ENCODE measurements around the gene CERS6.
A peak's percentile ranks its signal among the peaks of the same experiment; 100 is the strongest.

The CERS6 gene

DNA sequence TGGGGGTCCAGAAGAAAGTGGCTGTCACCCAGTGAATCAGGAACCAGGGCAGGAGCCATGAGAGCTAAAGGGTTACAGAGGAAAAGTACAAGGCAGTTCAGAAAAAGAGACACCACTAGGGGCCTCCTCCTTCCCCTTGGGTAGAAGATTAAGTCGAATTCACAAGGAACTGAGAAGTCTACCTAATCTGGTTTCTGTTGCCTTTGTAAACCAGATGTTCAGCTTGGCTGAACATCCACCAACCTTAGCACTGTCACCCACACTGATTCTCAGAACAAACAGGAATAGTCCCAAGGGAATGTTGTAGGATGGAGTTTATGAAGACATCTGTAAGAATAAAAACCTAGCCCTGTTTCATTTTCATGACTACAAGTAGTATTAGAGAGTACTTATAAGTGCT lies 256.0 kb downstream of the CERS6 start:
- Mint-ChIP-seq H3K36me3 (no peaks in the 10 kb centered on the region), H3K27ac (peak overlapping the region; percentile 13), H3K9me3 (no peaks in the 10 kb centered on the region), H3K4me1 (peaks cover 6% of the 10 kb centered on the region), H3K4me3 (no peak overlapping the region)
- no peak for DNase-seq (ENCODE audit: low spot score in 2 of 2)
- no peak for ATAC-seq

DNA sequence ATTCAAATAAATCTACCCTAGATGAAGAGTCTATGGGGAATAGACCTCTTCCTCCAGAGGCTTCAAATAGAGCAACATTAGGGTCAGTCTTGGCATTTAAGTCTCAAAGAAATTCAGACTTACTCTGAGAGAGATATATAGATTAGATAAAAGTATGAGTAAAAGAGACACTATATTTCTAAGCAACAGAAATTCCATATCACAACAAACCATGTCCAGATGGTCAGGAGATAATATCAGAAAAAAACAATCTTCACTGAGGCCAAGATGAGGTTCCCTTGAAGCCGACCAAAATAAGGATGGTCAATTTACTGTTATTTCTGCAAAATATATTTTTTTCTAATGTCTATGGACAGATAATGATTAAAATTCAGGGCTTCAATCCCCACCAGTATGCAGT lies 257.3 kb downstream of the CERS6 start:
- Mint-ChIP-seq H3K9me3 (no peaks in the 10 kb centered on the region), H3K4me1 (peaks cover 17% of the 10 kb centered on the region), H3K36me3 (no peaks in the 10 kb centered on the region), H3K4me3 (no peak overlapping the region), H3K27ac (no peak overlapping the region)
- no peak for DNase-seq (ENCODE audit: low spot score in 2 of 2)
- ATAC-seq = no peak

DNA sequence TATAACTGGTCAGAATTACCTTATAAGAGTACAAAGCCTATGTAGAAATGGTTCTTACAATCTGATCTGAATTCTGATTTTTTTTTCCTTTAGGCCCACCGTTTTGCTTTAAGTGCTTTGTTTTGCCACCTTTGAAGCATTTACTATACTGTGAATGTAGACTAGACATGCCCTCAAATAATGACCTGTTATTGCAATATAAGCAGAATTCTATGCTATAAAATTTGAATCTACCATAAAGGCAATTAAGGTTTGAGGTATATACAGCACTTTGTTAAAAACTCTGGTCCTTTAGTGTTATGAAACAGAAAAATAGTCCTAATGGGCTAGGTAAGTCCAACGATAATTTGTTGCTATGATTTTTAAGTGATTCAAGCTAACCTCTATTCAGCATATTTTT lies 259.8 kb downstream of the CERS6 start:
- H3K9me3 Mint-ChIP-seq = no peaks in the 10 kb centered on the region
- H3K27ac Mint-ChIP-seq = no peak overlapping the region
- H3K36me3 Mint-ChIP-seq = no peaks in the 10 kb centered on the region
- ATAC-seq (no peak), DNase-seq (ENCODE audit: low spot score in 2 of 2) (no peak)
- peaks cover 23% of the 10 kb centered on the region for H3K4me1 Mint-ChIP-seq
- H3K4me3 Mint-ChIP-seq = no peak overlapping the region

DNA sequence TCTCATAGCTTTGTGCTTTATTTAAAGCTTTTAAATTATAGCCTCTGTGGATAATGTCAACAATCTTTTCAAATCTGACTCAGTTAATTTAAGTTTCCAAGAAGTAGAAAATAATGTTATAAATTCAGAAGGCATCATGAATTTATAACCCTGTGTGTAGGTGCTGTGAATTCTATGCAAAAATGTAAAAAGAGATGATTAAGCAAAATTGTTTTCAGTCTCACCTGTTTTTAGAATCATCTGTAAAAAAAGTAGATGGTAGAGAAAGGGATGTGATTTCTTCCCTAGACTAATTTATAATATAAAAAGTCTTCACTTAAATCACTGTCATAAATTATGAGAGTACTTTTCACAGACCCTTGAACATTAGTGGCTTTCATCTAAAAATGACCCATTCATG lies 260.8 kb downstream of the CERS6 start:
- H3K9me3 Mint-ChIP-seq = no peaks in the 10 kb centered on the region
- ATAC-seq (no peak), DNase-seq (ENCODE audit: low spot score in 2 of 2) (no peak)
- no peak overlapping the region for H3K27ac Mint-ChIP-seq
- H3K4me3 Mint-ChIP-seq = no peak overlapping the region
- H3K4me1 Mint-ChIP-seq = peaks cover 20% of the 10 kb centered on the region
- no peaks in the 10 kb centered on the region for H3K36me3 Mint-ChIP-seq

DNA sequence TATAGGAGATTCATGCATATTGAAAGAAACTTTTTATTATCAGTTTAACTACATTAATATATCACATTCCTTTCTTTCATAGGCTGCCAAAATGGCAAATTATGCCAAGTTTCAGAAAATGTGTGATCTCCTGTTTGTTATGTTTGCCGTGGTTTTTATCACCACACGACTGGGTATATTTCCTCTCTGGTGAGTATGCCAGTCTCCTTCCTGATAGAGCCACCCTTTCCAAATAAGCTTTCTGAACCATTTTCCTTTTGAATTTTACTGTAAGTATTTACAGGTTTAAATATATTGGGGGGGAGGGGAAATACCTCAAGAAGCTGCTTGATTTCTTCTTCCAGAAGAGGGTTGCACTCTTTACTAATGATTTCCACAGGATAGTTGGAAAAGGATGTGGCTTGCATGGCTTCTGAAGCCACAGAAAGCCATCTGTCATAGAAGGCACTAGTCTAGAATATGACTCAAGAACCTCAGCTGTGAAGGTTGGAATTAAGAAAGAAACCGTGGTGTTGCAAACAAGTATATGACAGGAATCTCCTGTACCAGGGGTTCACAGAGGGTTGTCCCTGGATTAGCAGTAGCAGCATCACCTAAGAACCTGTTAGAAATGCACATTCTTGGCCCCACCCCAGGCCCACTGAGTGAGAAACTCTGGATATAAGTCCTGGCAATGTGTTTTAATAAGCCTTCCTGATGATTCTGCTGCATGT lies 261.9 kb downstream of the CERS6 start:
- H3K36me3 Mint-ChIP-seq = no peaks in the 10 kb centered on the region
- no peak overlapping the region for H3K27ac Mint-ChIP-seq
- DNase-seq (ENCODE audit: low spot score in 2 of 2) (no peak), ATAC-seq (peak; percentile 96)
- H3K9me3 Mint-ChIP-seq = no peaks in the 10 kb centered on the region
- no peak overlapping the region for H3K4me3 Mint-ChIP-seq
- H3K4me1 Mint-ChIP-seq = peaks cover 24% of the 10 kb centered on the region

DNA sequence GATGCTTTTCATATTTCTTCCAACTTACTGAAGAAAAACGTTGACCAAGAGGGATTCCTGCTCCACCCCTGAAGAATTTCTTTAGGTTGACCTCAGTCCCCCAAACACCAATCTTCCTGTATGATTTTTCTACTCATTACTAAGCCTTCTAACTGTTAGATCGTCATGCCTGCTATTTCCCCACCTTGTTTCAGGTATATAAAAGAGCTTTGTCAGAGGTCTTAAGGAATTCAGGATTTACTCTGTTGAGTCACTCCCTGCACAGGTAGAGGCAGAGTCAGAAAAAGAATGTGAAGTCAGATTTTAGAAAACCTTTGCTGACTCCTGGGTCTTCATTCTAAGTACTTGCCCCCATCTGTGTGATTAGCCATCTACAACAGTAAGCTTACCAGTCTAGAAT lies 262.6 kb downstream of the CERS6 start:
- Mint-ChIP-seq H3K4me3 (no peak overlapping the region), H3K36me3 (no peaks in the 10 kb centered on the region), H3K4me1 (peaks cover 30% of the 10 kb centered on the region), H3K27ac (no peak overlapping the region), H3K9me3 (no peaks in the 10 kb centered on the region)
- no peak for DNase-seq (ENCODE audit: low spot score in 2 of 2)
- ATAC-seq = no peak

DNA sequence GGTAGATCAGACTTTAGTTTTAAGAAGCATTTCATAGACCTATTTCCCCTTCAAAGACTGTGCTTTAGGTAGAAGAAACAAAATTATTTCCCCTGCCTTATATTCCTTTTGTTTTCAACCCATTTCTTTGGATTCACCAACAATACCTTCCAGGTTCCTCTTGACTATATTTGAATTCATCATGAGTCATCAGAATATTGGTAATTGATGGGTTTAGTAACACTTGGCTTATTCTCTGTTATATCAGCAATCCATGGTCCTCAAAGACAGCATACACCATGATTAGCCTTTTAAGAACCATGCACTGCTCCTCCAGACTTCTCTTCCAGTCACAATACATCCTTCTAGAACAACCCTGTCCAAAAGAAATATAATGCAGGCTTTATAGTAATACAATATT lies 263.4 kb downstream of the CERS6 start:
- Mint-ChIP-seq H3K4me1 (peaks cover 30% of the 10 kb centered on the region), H3K36me3 (no peaks in the 10 kb centered on the region), H3K9me3 (no peaks in the 10 kb centered on the region), H3K27ac (no peak overlapping the region), H3K4me3 (no peak overlapping the region)
- ATAC-seq (no peak), DNase-seq (ENCODE audit: low spot score in 2 of 2) (no peak)

DNA sequence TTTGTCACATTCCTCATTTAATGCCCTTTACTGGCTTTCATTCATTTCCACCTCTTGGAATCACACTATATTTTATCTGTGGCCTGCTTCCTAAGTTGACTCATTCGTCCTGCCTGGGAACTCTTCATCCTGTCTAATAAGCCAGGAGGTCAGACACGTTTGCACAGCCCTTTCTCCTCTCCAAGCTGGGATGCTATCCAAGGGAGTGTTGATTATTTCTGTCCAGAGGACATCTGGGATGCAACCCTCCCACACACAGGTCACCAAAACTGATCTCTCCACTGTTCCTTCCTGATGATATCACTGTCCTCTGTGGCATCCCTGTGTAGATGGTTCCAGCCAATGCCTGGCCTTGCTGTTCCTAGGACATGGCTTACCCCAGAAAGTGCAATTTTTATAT lies 266.5 kb downstream of the CERS6 start:
- Mint-ChIP-seq H3K4me1 (peaks cover 27% of the 10 kb centered on the region), H3K27ac (no peak overlapping the region), H3K9me3 (no peaks in the 10 kb centered on the region), H3K36me3 (no peaks in the 10 kb centered on the region), H3K4me3 (no peak overlapping the region)
- DNase-seq (ENCODE audit: low spot score in 2 of 2) (no peak), ATAC-seq (no peak)

DNA sequence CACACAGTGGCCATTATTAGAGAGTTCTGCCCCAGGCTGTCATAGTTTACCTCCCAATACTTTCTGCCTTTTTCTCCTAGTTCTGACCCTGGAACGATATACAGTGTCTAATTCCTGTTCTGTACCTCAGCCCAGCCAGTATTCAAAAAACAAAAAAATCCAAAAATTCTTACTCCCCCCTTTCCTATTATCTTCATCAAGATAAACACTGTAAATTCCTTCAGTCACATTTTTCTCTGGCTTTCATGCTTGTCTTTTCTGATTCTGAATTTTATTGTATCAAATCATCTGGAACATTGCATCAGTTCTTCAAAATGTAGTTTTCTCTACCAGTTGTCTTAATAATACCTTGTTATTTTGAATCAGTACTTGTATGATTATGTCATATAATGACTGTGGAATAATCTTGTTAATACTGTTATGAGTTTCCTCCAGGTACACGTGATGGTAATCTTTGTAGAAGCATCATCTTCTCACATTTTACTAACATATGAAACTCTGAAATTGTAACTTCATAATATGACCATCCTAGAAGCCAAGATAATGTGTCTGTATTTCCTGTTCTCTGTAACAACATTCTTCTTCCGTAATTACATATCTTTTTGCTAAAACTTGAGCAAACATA lies 267.3 kb downstream of the CERS6 start:
- no peak overlapping the region for H3K4me3 Mint-ChIP-seq
- ATAC-seq (peak; percentile 73), DNase-seq (ENCODE audit: low spot score in 2 of 2) (no peak)
- H3K9me3 Mint-ChIP-seq = no peaks in the 10 kb centered on the region
- H3K4me1 Mint-ChIP-seq = peaks cover 19% of the 10 kb centered on the region
- peak overlapping the region; percentile 2 for H3K27ac Mint-ChIP-seq
- H3K36me3 Mint-ChIP-seq = no peaks in the 10 kb centered on the region

DNA sequence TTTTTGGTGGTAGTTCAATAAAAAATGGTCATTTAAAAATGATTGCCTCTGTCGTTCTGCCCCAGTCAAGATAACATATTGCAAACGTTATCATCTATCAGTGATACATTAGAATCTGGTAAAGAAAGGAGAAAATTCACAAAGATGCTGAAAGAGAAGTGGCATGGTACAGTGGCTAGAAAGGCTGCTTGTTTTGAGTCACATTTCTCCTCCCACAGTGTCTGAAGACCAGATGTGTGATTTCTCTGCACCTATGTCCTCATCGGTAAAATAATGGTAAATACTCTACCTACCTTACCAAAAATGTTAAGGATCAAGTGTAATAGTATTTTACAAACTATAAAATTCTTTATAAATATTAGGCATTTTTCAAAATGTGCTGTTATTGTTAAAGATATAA lies 270.3 kb downstream of the CERS6 start:
- H3K4me3 Mint-ChIP-seq = no peak overlapping the region

DNA sequence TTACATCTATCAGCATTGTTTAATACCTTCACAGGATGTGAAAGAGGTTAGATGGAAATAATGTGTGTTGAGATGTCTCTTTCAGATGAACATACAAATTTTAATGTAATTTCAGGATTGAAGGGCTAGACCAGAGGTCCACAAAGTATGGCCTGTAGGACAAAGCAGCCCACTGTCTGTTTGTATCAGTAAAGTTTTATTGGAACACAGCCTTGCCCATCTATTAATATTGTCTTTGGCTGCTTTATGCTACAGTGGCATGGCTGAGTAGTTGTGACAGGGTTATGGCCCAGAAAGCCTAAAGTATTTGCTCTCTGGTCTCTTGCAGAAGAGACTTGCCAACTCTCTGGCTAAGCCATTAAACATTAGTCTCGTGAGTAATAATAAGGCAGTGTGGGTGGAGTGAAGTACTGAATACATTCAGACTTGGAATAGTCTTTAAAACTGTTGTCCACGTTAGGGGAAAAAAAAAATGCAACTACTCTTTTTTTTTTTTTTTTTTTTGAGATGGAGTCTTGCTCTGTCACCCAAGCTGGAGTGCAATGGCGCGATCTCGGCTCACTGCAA lies 271.9 kb downstream of the CERS6 start:
- Mint-ChIP-seq H3K27ac (no peak overlapping the region), H3K4me3 (no peak overlapping the region), H3K9me3 (no peaks in the 10 kb centered on the region), H3K4me1 (peaks cover 12% of the 10 kb centered on the region), H3K36me3 (no peaks in the 10 kb centered on the region)
- DNase-seq (ENCODE audit: low spot score in 2 of 2) = no peak
- no peak for ATAC-seq

More for the DNA sequence above, 270.3 kb downstream of the CERS6 start:
- peaks cover 18% of the 10 kb centered on the region for H3K4me1 Mint-ChIP-seq
- H3K9me3 Mint-ChIP-seq = no peaks in the 10 kb centered on the region
- no peak overlapping the region for H3K27ac Mint-ChIP-seq
- ATAC-seq (no peak), DNase-seq (ENCODE audit: low spot score in 2 of 2) (no peak)
- H3K36me3 Mint-ChIP-seq = no peaks in the 10 kb centered on the region

DNA sequence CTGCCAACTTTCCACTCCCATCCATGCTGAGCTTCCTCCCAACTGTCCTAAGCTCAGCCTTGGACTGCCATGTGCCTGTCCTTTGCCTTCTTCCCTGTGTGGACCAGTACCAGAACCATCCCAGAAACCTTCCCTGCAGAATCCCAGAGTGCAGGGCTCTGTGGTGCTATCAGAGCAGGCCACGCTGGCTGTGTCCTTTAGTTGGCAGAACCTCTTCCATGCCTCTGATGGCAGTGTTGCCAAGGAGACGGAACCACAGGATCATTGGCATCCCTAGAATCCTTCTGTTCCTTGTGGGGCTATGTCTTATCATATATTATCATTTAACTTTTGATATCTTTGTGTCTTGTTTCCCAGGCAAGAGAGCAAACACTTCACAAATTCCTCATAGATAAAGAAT lies 273.4 kb downstream of the CERS6 start:
- Mint-ChIP-seq H3K27ac (no peak overlapping the region), H3K9me3 (no peaks in the 10 kb centered on the region), H3K4me3 (no peak overlapping the region), H3K4me1 (peaks cover 5% of the 10 kb centered on the region), H3K36me3 (no peaks in the 10 kb centered on the region)
- no peak for ATAC-seq
- DNase-seq (ENCODE audit: low spot score in 2 of 2) = no peak

DNA sequence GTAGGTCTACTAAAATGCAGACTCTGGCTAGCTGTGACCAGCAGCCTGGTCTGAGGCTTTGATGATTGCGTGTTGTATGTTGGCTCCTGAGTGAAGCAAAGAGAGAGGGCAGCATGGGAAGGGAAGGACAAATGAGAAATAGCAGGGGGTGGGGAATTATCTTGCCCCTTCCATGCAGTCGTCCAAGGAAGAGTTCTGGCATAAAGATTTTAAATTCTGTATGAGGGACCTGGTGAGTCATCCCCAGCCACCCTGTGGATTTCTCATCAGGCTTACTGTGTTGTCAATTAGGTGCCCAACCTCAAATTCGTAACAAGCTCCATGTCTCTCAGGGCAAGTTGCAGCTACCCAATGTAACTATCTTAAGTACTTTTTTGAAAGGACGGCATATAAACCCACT lies 274.3 kb downstream of the CERS6 start:
- no peak overlapping the region for H3K27ac Mint-ChIP-seq

DNA sequence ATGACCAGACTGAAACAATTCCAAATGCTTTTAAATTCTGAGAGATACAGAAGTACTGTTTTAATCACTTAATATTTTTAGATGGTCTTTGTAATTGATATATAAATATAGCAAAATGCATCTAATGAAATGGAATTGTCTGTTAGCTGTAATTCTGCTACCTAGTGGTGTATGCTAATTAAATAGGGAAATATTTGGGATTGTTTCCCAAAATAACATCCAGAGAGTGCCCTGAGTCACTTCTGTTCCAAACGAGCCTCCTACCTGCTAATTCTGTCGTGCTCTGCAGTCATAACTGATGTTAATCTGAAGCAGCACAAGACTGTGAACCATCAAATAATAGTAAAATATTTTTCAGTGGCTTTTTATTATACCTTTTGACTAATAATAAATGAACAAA lies 274.9 kb downstream of the CERS6 start:
- H3K27ac Mint-ChIP-seq = no peak overlapping the region
- no peaks in the 10 kb centered on the region for H3K36me3 Mint-ChIP-seq
- no peaks in the 10 kb centered on the region for H3K9me3 Mint-ChIP-seq

More for the DNA sequence above, 274.3 kb downstream of the CERS6 start:
- H3K4me3 Mint-ChIP-seq = no peak overlapping the region
- peaks cover 5% of the 10 kb centered on the region for H3K4me1 Mint-ChIP-seq
- no peak for ATAC-seq
- H3K9me3 Mint-ChIP-seq = no peaks in the 10 kb centered on the region
- no peaks in the 10 kb centered on the region for H3K36me3 Mint-ChIP-seq
- no peak for DNase-seq (ENCODE audit: low spot score in 2 of 2)

DNA sequence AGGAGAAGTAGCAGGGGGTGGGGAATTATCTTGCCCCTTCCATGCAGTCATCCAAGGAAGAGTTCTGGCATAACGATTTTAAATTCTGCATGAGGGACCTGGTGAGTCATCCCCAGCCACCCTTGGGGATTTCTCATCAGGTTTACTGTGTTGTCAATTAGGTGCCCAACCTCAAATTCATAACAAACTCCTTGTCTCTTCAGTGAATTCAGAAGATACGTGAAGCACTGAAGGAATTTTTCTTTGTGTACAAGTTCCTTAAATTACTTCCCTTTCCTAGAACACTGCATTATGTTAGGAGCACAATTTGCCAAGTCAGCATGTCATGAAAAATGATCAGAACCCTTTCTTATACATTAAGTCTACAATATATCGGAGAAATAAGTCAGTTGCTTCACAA lies 275.5 kb downstream of the CERS6 start:
- Mint-ChIP-seq H3K36me3 (no peaks in the 10 kb centered on the region), H3K27ac (no peak overlapping the region), H3K4me3 (no peak overlapping the region), H3K4me1 (peaks cover 5% of the 10 kb centered on the region), H3K9me3 (no peaks in the 10 kb centered on the region)
- DNase-seq (ENCODE audit: low spot score in 2 of 2) (no peak), ATAC-seq (no peak)

More for the DNA sequence above, 274.9 kb downstream of the CERS6 start:
- DNase-seq (ENCODE audit: low spot score in 2 of 2) = no peak
- Mint-ChIP-seq H3K4me1 (peaks cover 5% of the 10 kb centered on the region), H3K4me3 (no peak overlapping the region)
- no peak for ATAC-seq

DNA sequence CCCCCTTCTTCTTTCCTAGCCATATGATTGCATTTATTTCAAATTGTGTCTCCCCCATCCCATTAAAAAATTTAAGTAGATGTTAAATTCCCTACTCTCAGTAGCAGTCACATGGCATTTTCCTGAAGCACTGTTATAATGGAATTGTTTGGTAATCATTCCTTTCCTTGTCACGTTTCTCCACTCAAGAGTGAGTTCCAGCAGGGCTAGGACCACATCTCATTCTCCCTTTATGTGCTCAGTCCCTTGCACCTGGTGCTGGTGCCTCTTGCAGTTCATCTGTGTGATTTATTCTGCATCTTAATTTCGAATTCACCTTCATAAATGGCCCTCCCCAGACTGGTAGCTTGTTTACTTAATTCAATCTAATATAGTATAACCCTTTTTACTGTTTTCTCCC lies 276.0 kb downstream of the CERS6 start:
- no peak for ATAC-seq
- Mint-ChIP-seq H3K4me3 (no peak overlapping the region), H3K9me3 (no peaks in the 10 kb centered on the region), H3K36me3 (no peaks in the 10 kb centered on the region), H3K4me1 (peaks cover 5% of the 10 kb centered on the region), H3K27ac (no peak overlapping the region)
- DNase-seq (ENCODE audit: low spot score in 2 of 2) = no peak

Data from stimulated activated effector memory CD8-positive, alpha-beta T cell treated with anti-CD3 and anti-CD28 coated beads, Interleukin-12 subunit alpha, Interleukin-12 subunit beta, amount 100 ng/mL, for 72 hours (primary cell).